ENCODE data around the gene PTEN.
"Not testable (repeated sequence)": the region's sequence is repeated elsewhere in the genome, so short reads cannot be mapped to it uniquely, and the experiment has no call there.

PTEN gene

DNA sequence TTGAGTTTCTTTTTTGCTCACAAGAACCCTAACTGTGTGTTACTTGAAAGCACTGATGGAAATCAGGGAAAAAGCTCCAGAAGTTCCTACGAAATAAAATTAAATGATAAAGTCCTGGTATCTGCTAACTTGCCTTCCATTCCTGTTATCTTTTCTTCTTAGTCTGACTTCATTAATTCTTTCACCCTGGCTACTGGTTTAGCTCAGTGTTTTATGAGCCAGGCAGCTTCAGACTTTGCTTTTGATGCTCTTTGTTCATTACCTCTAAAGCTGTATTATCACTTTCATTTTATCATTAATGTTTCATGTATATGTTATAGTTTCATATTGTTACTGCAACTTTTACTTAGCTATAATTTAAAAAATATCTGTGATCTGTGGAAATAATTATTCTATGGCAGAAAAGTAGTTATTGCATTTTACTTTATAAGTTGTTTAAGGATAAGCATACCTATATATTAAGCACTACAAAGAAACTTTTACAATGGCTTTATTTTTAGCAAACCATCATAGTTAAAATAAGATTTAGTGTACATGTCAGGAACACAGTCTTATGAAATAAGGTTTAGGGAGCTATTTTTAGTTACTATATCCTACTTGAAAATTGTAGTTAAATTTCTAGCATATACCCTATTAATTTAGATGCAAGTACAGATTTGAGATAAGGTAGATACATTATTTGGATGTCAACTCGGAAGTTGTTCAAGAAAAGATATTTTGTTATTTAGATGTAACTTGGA lies 19.3 kb downstream of the PTEN start:
- H3K4me3 ChIP-seq (ENCODE audit: low read depth in 1 of 2, low read length in 2 of 2): no peak overlapping the region
- no peaks in the 10 kb centered on the region for H3K4me1 ChIP-seq (ENCODE audit: control insufficient read depth in 1 of 2, insufficient read depth in 2 of 2, low read length in 2 of 2)
- H3K27me3 ChIP-seq (ENCODE audit: control insufficient read depth in 1 of 2, insufficient read depth in 2 of 2, low read length in 2 of 2): no peaks in the 10 kb centered on the region
- H3K9ac ChIP-seq (ENCODE audit: low read depth in 1 of 2, low read length in 2 of 2): no peak overlapping the region
- peaks cover 18 to 27% of the 10 kb centered on the region in 2 donors for H3K36me3 ChIP-seq (ENCODE audit: control insufficient read depth in 1 of 2, insufficient read depth in 2 of 2, low read length in 2 of 2)
- no peak overlapping the region for H3K27ac ChIP-seq (ENCODE audit: low read depth, low read length)
- H3K9me3 ChIP-seq (ENCODE audit: control insufficient read depth in 1 of 2, low read length in 2 of 2): peaks cover 2 to 12% of the 10 kb centered on the region in 2 donors

- Histone ChIP-seq H3K36me3 (ENCODE audit: control insufficient read depth in 1 of 2, insufficient read depth in 2 of 2, low read length in 2 of 2) (peaks cover 15 to 25% of the 10 kb centered on the region in 2 donors), H3K27ac (ENCODE audit: low read depth, low read length) (no peak overlapping the region), H3K9ac (ENCODE audit: low read depth in 1 of 2, low read length in 2 of 2) (no peak overlapping the region), H3K9me3 (ENCODE audit: control insufficient read depth in 1 of 2, low read length in 2 of 2) (peaks cover 2 to 12% of the 10 kb centered on the region in 2 donors), H3K27me3 (ENCODE audit: control insufficient read depth in 1 of 2, insufficient read depth in 2 of 2, low read length in 2 of 2) (no peaks in the 10 kb centered on the region), H3K4me1 (ENCODE audit: control insufficient read depth in 1 of 2, insufficient read depth in 2 of 2, low read length in 2 of 2) (no peaks in the 10 kb centered on the region), H3K4me3 (ENCODE audit: low read depth in 1 of 2, low read length in 2 of 2) (no peak overlapping the region)
These were observed 23.2 kb downstream of the PTEN start for GRCh38 chr10:87886635-87887034.

GRCh38 chr10:87887146-87887545 lies 23.7 kb downstream of the PTEN start:
- no peaks in the 10 kb centered on the region for H3K4me1 ChIP-seq (ENCODE audit: control insufficient read depth in 1 of 2, insufficient read depth in 2 of 2, low read length in 2 of 2)

GRCh38 chr10:87887548-87888289 lies 24.3 kb downstream of the PTEN start:
- no peaks in the 10 kb centered on the region for H3K27me3 ChIP-seq (ENCODE audit: control insufficient read depth in 1 of 2, insufficient read depth in 2 of 2, low read length in 2 of 2)
- H3K27ac ChIP-seq (ENCODE audit: low read depth, low read length): no peak overlapping the region
- no peak overlapping the region for H3K9ac ChIP-seq (ENCODE audit: low read depth in 1 of 2, low read length in 2 of 2)
- no peaks in the 10 kb centered on the region for H3K4me1 ChIP-seq (ENCODE audit: control insufficient read depth in 1 of 2, insufficient read depth in 2 of 2, low read length in 2 of 2)
- no peak overlapping the region for H3K4me3 ChIP-seq (ENCODE audit: low read depth in 1 of 2, low read length in 2 of 2)
- H3K9me3 ChIP-seq (ENCODE audit: control insufficient read depth in 1 of 2, low read length in 2 of 2): peaks cover 2 to 12% of the 10 kb centered on the region in 2 donors
- H3K36me3 ChIP-seq (ENCODE audit: control insufficient read depth in 1 of 2, insufficient read depth in 2 of 2, low read length in 2 of 2): peaks cover 15 to 25% of the 10 kb centered on the region in 2 donors

More at GRCh38 chr10:87887146-87887545, 23.7 kb downstream of the PTEN start:
- H3K4me3 ChIP-seq (ENCODE audit: low read depth in 1 of 2, low read length in 2 of 2): no peak overlapping the region
- peaks cover 2 to 12% of the 10 kb centered on the region in 2 donors for H3K9me3 ChIP-seq (ENCODE audit: control insufficient read depth in 1 of 2, low read length in 2 of 2)
- H3K27me3 ChIP-seq (ENCODE audit: control insufficient read depth in 1 of 2, insufficient read depth in 2 of 2, low read length in 2 of 2): no peaks in the 10 kb centered on the region
- peaks cover 15 to 25% of the 10 kb centered on the region in 2 donors for H3K36me3 ChIP-seq (ENCODE audit: control insufficient read depth in 1 of 2, insufficient read depth in 2 of 2, low read length in 2 of 2)
- no peak overlapping the region for H3K9ac ChIP-seq (ENCODE audit: low read depth in 1 of 2, low read length in 2 of 2)
- no peak overlapping the region for H3K27ac ChIP-seq (ENCODE audit: low read depth, low read length)

GRCh38 chr10:87895430-87895829 lies 32.0 kb downstream of the PTEN start:
- no peak overlapping the region for H3K27ac ChIP-seq (ENCODE audit: low read depth, low read length)
- H3K4me1 ChIP-seq (ENCODE audit: control insufficient read depth in 1 of 2, insufficient read depth in 2 of 2, low read length in 2 of 2): peaks cover 0 to 6% of the 10 kb centered on the region in 2 donors
- no peak overlapping the region for H3K9ac ChIP-seq (ENCODE audit: low read depth in 1 of 2, low read length in 2 of 2)

GRCh38 chr10:87896216-87896615 lies 32.8 kb downstream of the PTEN start:
- H3K36me3 ChIP-seq (ENCODE audit: control insufficient read depth in 1 of 2, insufficient read depth in 2 of 2, low read length in 2 of 2): no peaks in the 10 kb centered on the region
- H3K4me3 ChIP-seq (ENCODE audit: low read depth in 1 of 2, low read length in 2 of 2): no peak overlapping the region
- H3K27ac ChIP-seq (ENCODE audit: low read depth, low read length): no peak overlapping the region

More at GRCh38 chr10:87895430-87895829, 32.0 kb downstream of the PTEN start:
- H3K36me3 ChIP-seq (ENCODE audit: control insufficient read depth in 1 of 2, insufficient read depth in 2 of 2, low read length in 2 of 2): no peaks in the 10 kb centered on the region
- H3K4me3 ChIP-seq (ENCODE audit: low read depth in 1 of 2, low read length in 2 of 2): no peak overlapping the region
- no peaks in the 10 kb centered on the region for H3K9me3 ChIP-seq (ENCODE audit: control insufficient read depth in 1 of 2, low read length in 2 of 2)
- no peaks in the 10 kb centered on the region for H3K27me3 ChIP-seq (ENCODE audit: control insufficient read depth in 1 of 2, insufficient read depth in 2 of 2, low read length in 2 of 2)

DNA sequence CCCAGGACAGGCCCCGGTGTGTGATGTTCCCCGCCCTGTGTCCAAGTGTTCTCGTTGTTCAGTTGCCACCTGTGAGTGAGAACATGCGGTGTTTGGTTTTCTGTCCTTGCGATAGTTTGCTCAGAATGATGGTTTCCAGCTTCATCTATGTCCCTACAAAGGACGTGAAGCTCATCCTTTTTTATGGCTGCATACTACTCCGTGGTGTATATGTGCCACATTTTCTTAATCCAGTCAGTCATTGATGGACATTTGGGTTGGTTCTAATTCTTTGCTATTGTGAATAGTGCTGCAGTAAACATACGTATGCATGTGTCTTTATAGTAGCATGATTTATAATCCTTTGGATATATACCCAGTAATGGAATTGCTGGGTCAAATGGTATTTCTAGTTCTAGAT lies 34.5 kb downstream of the PTEN start:
- H3K9ac ChIP-seq (ENCODE audit: low read depth in 1 of 2, low read length in 2 of 2); H3K27ac ChIP-seq (ENCODE audit: low read depth, low read length); H3K9me3 ChIP-seq (ENCODE audit: control insufficient read depth in 1 of 2, low read length in 2 of 2); H3K27me3 ChIP-seq (ENCODE audit: control insufficient read depth in 1 of 2, insufficient read depth in 2 of 2, low read length in 2 of 2); H3K4me1 ChIP-seq (ENCODE audit: control insufficient read depth in 1 of 2, insufficient read depth in 2 of 2, low read length in 2 of 2); H3K36me3 ChIP-seq (ENCODE audit: control insufficient read depth in 1 of 2, insufficient read depth in 2 of 2, low read length in 2 of 2); H3K4me3 ChIP-seq (ENCODE audit: low read depth in 1 of 2, low read length in 2 of 2): not testable (repeated sequence)

More at GRCh38 chr10:87896216-87896615, 32.8 kb downstream of the PTEN start:
- peaks cover 0 to 6% of the 10 kb centered on the region in 2 donors for H3K4me1 ChIP-seq (ENCODE audit: control insufficient read depth in 1 of 2, insufficient read depth in 2 of 2, low read length in 2 of 2)
- no peak overlapping the region for H3K9ac ChIP-seq (ENCODE audit: low read depth in 1 of 2, low read length in 2 of 2)
- no peaks in the 10 kb centered on the region for H3K27me3 ChIP-seq (ENCODE audit: control insufficient read depth in 1 of 2, insufficient read depth in 2 of 2, low read length in 2 of 2)
- H3K9me3 ChIP-seq (ENCODE audit: control insufficient read depth in 1 of 2, low read length in 2 of 2): no peaks in the 10 kb centered on the region

GRCh38 chr10:87903396-87903795 lies 40.0 kb downstream of the PTEN start:
- not testable (repeated sequence) for H3K9ac ChIP-seq (ENCODE audit: low read depth in 1 of 2, low read length in 2 of 2); H3K4me1 ChIP-seq (ENCODE audit: control insufficient read depth in 1 of 2, insufficient read depth in 2 of 2, low read length in 2 of 2); H3K4me3 ChIP-seq (ENCODE audit: low read depth in 1 of 2, low read length in 2 of 2); H3K27ac ChIP-seq (ENCODE audit: low read depth, low read length); H3K27me3 ChIP-seq (ENCODE audit: control insufficient read depth in 1 of 2, insufficient read depth in 2 of 2, low read length in 2 of 2); H3K36me3 ChIP-seq (ENCODE audit: control insufficient read depth in 1 of 2, insufficient read depth in 2 of 2, low read length in 2 of 2); H3K9me3 ChIP-seq (ENCODE audit: control insufficient read depth in 1 of 2, low read length in 2 of 2)

DNA sequence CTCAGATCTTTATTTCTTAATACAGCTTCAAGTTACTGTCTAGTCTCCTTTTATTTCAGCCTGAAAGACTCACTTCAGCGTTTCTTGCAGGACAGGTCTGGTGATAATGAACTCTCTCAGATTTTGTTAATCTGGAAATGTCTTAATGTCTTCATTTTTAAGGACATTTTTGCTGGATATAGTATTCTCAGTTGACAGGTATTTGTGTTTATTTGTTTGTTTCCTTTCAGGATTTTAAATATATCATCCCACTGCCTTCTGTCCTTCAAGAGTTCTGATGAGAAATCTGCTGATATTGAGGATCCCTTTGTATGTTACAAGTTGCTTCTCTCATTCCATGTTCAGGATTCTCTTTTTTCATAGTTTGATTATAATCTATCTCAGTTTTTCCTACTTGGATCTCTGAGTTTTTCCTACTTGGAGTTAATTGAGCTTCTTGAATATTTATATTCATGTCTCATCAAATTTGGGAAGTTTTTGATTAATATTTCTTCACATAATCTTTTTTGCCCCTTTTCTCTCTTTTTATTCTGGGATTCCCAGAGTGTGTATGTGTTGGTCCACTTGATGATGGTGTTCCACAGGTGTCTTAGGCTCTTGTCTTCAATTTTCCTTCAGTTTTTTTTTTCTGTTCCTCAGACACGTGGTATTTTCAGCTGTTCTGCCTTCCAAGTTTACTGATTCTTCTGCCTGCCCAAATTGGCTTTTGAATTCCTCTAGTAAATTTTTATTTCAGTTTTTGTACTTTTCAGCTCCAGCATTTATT lies 49.9 kb downstream of the PTEN start:
- Histone ChIP-seq H3K36me3 (ENCODE audit: control insufficient read depth in 1 of 2, insufficient read depth in 2 of 2, low read length in 2 of 2) (peaks cover 4 to 9% of the 10 kb centered on the region in 2 donors), H3K27me3 (ENCODE audit: control insufficient read depth in 1 of 2, insufficient read depth in 2 of 2, low read length in 2 of 2) (no peaks in the 10 kb centered on the region), H3K4me3 (ENCODE audit: low read depth in 1 of 2, low read length in 2 of 2) (no peak overlapping the region), H3K9ac (ENCODE audit: low read depth in 1 of 2, low read length in 2 of 2) (no peak overlapping the region), H3K27ac (ENCODE audit: low read depth, low read length) (no peak overlapping the region), H3K4me1 (ENCODE audit: control insufficient read depth in 1 of 2, insufficient read depth in 2 of 2, low read length in 2 of 2) (peaks cover 5 to 20% of the 10 kb centered on the region in 2 donors), H3K9me3 (ENCODE audit: control insufficient read depth in 1 of 2, low read length in 2 of 2) (peaks cover 8 to 11% of the 10 kb centered on the region in 2 donors)

DNA sequence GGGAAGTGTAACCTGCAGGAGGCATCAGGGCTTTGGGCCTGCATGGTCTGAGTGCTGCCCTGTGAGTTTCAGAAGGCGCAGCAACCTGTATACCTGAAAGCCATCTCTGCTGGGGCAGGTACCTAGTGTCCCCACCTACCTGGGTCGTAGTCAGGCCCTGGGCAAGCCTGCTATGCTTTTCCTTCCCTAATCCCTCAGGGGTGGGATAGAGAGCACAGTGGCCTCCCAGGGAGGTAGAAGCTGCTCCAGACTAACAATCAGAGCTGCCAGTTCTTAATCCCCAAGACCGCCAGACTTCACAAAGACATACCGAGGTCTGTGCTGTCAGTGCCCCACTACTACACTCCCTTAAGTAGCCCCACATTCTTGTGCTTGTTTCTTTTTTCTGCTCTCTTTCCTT lies 52.0 kb downstream of the PTEN start:
- no peak overlapping the region for H3K9ac ChIP-seq (ENCODE audit: low read depth in 1 of 2, low read length in 2 of 2)
- peaks cover 9 to 20% of the 10 kb centered on the region in 2 donors for H3K4me1 ChIP-seq (ENCODE audit: control insufficient read depth in 1 of 2, insufficient read depth in 2 of 2, low read length in 2 of 2)
- H3K9me3 ChIP-seq (ENCODE audit: control insufficient read depth in 1 of 2, low read length in 2 of 2): peaks cover 8 to 11% of the 10 kb centered on the region in 2 donors
- H3K27me3 ChIP-seq (ENCODE audit: control insufficient read depth in 1 of 2, insufficient read depth in 2 of 2, low read length in 2 of 2): no peaks in the 10 kb centered on the region
- no peak overlapping the region for H3K4me3 ChIP-seq (ENCODE audit: low read depth in 1 of 2, low read length in 2 of 2)
- H3K36me3 ChIP-seq (ENCODE audit: control insufficient read depth in 1 of 2, insufficient read depth in 2 of 2, low read length in 2 of 2): peaks cover 4 to 9% of the 10 kb centered on the region in 2 donors
- H3K27ac ChIP-seq (ENCODE audit: low read depth, low read length): no peak overlapping the region

Data from duodenal mucosa (tissue), 2 donors.